Small intestine (tissue), 7 donors: Measurements from ENCODE around the gene HIPK1. TPM values are rescaled to one million over a fixed set of nuclear protein-coding genes. Genes with fewer than 3 reads are reported as not detected.

ENCODE experiments used
- DNase-seq, 2 donors: peaks; one replicate each; pipeline versions ENCODE4 v3.0.0 to v3.0.0-alpha.2; 2013
- FAIRE-seq: peaks from 2 replicates; lab custom pipeline; 2012; peaks lifted over from hg19 to GRCh38; lab: Jason Lieb, UNC
- H3K27ac ChIP-seq, 3 donors: one replicate each; pipeline ENCODE4 v1.5.1; 2013; ENCODE audit warnings: low read length in 2 of 3, mild to moderate bottlenecking in 2 of 3, control low read depth in 1 of 3, inconsistent platforms in 1 of 3, low read depth in 1 of 3, moderate library complexity in 1 of 3
- H3K27me3 ChIP-seq, 3 donors: one replicate each; pipeline ENCODE4 v1.6.1; 2013; ENCODE audit warnings: low read length in 3 of 3, inconsistent platforms in 1 of 3; ENCODE audit not compliant: control insufficient read depth in 3 of 3, insufficient read depth in 3 of 3
- H3K36me3 ChIP-seq, 3 donors: one replicate each; pipeline ENCODE4 v1.6.1; 2013; ENCODE audit warnings: low read length in 3 of 3, inconsistent platforms in 1 of 3, low read depth in 1 of 3, mild to moderate bottlenecking in 1 of 3, moderate library complexity in 1 of 3; ENCODE audit not compliant: control insufficient read depth in 3 of 3, insufficient read depth in 2 of 3
- H3K4me1 ChIP-seq, 3 donors: one replicate each; pipeline ENCODE4 v1.6.1; 2013; ENCODE audit warnings: low read length in 2 of 3, inconsistent platforms in 1 of 3, low read depth in 1 of 3, mild to moderate bottlenecking in 1 of 3, moderate library complexity in 1 of 3; ENCODE audit not compliant: control insufficient read depth in 3 of 3, insufficient read depth in 2 of 3
- H3K4me3 ChIP-seq, 3 donors: one replicate each; pipeline ENCODE4 v1.5.1; 2013; ENCODE audit warnings: low read length in 3 of 3, control low read depth in 1 of 3, inconsistent platforms in 1 of 3, low read depth in 1 of 3, mild to moderate bottlenecking in 1 of 3, moderate library complexity in 1 of 3
- H3K9me3 ChIP-seq, 2 donors: one replicate each; pipeline ENCODE4 v1.6.1; 2013; ENCODE audit warnings: low read depth in 1 of 2, low read length in 1 of 2; ENCODE audit not compliant: control insufficient read depth in 2 of 2, insufficient read depth in 1 of 2
- WGBS, 3 donors: extraction: QIAGEN DNeasy Blood & Tissue Kit; methylation state at CpG; one replicate each; pipeline ENCODE4 v1.1.7; 2013; 5-methylcytosine and 5-hydroxymethylcytosine counted together
- polyA plus RNA-seq, 4 donors: library from polyadenylated mRNA; stranded (reverse) in 3 of 4; unstranded in 1 of 4; fragments of 200-250 nt in 3 of 4; fragments of 120-200 nt in 1 of 4; gene quantifications; one replicate each; pipeline versions ENCODE4 v1.2.1 to v1.2.3, GENCODE V29; 2013
- donor health status: healthy with polysubstance abuse.
- donor health status: control.
- donor health status: control.
- donor health status: Bipolar disorder and iron deficiency.
- donor health status: healthy.

The HIPK1 gene
- polyA plus RNA-seq, 4 donors, result 9.5 to 30.0 (median 10.8) TPM

DNA sequence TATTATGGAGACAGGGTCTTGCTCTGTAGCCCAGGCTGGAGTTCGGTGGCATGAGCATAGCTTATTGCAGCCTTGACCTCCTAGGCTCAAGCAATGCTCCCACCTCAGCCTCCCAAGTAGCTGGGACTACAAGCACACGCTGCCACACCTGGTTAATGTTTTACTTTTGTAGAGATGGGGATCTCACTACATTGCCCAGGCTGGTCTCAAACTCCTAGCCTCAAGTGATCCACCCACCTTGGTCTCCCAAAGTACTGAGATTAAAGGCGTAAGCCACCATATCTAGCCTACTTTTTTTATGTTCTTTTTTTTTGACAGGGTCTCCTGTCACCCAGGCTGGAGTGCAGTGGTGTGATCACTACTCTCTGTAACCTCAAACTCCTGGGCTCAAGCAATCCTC lies 35.9 kb upstream of the HIPK1 start:
- DNase-seq (peak in 1 of 2 donors; percentile 65), FAIRE-seq (no peak)
- WGBS, 3 donors, result 40 to 80% (median 44%) methylated on average over 3 of the region's 3 CpGs
- Histone ChIP-seq H3K27me3 (no peaks in the 10 kb centered on the region), H3K27ac (peak overlapping the region in 1 of 3 donors; percentile 32), H3K36me3 (peaks cover 6 to 21% (median 14%) of the 10 kb centered on the region in 3 donors), H3K4me1 (peaks cover 0 to 13% (median 7%) of the 10 kb centered on the region in 3 donors), H3K4me3 (no peak overlapping the region), H3K9me3 (no peaks in the 10 kb centered on the region)

DNA sequence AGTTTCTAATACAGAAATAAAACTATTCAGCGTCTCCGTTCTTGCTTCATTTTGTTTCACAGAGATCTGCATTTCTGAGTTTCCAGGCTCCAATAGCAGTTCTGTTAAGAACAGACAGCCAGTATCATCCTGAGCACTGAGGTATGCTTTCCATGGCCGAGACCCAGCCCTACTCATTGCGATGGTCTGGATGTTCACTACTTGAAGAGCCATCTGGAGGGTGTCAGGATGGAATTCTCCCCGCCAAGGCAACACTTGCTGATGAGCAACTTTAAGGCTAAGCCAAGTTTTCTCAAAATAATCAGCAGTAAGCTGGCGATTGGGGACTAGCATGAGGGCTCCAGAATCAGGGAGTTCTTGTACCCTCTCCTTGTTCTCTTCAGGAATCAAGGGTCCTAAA lies 34.0 kb upstream of the HIPK1 start:
- DNase-seq, result no peak
- 84 to 95% (median 95%) methylated on average over 6 of the region's 6 CpGs for WGBS, 3 donors
- no peak overlapping the region for H3K4me3 ChIP-seq
- peaks cover 8 to 14% (median 11%) of the 10 kb centered on the region in 3 donors for H3K4me1 ChIP-seq
- no peak overlapping the region for H3K27ac ChIP-seq
- H3K27me3 ChIP-seq, result no peaks in the 10 kb centered on the region
- no peak for FAIRE-seq
- H3K36me3 ChIP-seq, result peaks cover 11 to 25% (median 14%) of the 10 kb centered on the region in 3 donors
- no peaks in the 10 kb centered on the region for H3K9me3 ChIP-seq

DNA sequence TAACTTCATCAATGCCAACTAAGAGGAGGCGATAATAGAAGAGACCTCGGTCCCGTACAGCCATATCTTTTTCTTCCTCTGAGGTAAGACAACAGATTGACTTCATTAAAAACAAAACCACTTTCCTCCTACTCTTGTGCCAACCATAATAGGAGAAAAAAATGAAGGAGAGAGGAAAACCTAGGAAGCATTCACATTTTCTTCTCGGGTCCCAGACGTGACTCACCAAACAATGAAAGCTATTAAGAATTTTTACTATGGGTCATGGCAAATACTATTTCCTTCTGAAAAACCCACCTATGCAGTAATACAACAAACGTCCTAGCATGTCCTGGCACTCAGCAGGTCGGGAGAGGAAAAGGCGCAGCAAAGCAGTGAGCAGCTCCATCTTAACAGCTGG lies 33.2 kb upstream of the HIPK1 start:
- H3K27ac ChIP-seq, result no peak overlapping the region
- DNase-seq (no peak), FAIRE-seq (no peak)
- H3K27me3 ChIP-seq, result no peaks in the 10 kb centered on the region
- H3K4me3 ChIP-seq, result no peak overlapping the region
- no peaks in the 10 kb centered on the region for H3K9me3 ChIP-seq
- WGBS, 3 donors, result 94 to 96% (median 94%) methylated on average over 8 of the region's 8 CpGs
- peaks cover 12 to 23% (median 13%) of the 10 kb centered on the region in 3 donors for H3K4me1 ChIP-seq
- peaks cover 13 to 26% (median 14%) of the 10 kb centered on the region in 3 donors for H3K36me3 ChIP-seq

DNA sequence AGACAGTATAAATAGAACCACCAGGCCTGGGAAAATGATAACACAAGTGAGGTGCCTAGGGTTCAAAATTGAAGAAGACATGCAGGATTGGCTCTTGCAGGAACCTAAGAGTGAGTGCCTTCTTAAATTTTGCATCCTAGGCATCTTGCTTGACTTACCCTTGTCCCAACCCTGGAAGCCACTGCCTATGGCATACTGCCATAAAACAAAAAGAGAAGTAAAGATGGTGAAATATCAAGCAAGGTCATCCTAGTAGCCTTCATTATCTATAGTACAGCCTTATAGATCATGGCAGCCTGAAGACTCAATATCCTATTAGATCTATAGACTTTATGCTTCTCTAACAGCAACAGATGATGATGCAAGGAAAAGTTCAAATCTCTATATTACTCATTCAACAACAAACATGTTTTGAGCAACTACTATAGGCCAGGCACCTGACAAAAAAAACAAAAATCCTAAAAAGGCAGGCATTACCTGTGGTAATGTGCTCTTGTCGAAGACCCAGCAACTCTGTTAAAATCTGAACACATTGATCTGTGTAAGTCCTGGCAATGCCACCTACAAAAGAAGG lies 30.8 kb upstream of the HIPK1 start:
- FAIRE-seq, result no peak
- H3K9me3 ChIP-seq, result no peaks in the 10 kb centered on the region
- no peak overlapping the region for H3K27ac ChIP-seq
- peaks cover 14 to 29% (median 15%) of the 10 kb centered on the region in 3 donors for H3K36me3 ChIP-seq
- no peaks in the 10 kb centered on the region for H3K27me3 ChIP-seq
- no peak for DNase-seq
- no peak overlapping the region for H3K4me3 ChIP-seq
- peaks cover 18 to 40% (median 25%) of the 10 kb centered on the region in 3 donors for H3K4me1 ChIP-seq
- WGBS, 3 donors, result 92 to 100% (median 95%) methylated on average over 1 of the region's 1 CpG

DNA sequence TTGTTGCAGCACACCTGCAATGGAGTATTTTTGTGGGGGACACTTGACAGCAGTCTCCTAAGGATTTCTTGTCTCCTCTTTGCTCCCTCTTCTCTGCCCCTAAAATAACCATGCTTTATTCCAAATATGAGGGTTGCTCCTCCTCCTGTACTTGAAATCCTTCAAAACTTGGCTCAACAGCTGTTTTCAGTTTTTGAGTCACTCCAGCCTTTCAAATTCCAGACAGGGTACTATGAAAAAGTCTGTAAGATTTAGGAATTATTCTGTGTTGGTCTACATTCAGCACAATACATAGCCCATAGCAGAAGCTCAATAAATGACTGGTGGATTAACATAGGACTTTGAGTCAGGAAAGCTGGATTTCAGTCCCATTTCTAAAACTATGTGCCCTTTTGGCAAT lies 30.0 kb upstream of the HIPK1 start:
- H3K4me1 ChIP-seq, result peaks cover 20 to 48% (median 31%) of the 10 kb centered on the region in 3 donors
- no peaks in the 10 kb centered on the region for H3K9me3 ChIP-seq
- H3K4me3 ChIP-seq, result no peak overlapping the region
- no peak overlapping the region for H3K27ac ChIP-seq
- H3K36me3 ChIP-seq, result peaks cover 14 to 25% (median 15%) of the 10 kb centered on the region in 3 donors
- FAIRE-seq (no peak), DNase-seq (no peak)
- H3K27me3 ChIP-seq, result no peaks in the 10 kb centered on the region

DNA sequence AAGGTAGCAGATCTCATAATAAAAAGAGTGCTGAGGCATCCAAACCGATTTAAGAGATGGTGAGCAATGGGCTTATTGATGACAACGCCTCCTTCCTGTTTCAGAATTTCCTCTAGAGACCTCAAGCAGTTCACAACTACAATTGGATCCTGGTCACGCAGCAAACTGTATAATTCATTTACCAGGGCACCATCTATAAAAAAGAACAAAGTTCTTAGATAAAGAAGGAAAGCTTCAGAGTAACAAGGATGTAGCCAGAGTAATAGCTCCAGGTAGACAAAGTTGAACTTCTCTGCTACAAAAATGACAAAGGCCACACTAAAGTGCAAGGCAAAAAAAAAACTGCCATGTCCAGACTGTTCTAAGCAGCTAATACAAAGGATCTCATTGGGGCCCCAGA lies 27.9 kb upstream of the HIPK1 start:
- 6 to 59% (median 24%) methylated on average over 3 of the region's 3 CpGs for WGBS, 3 donors
- Histone ChIP-seq H3K27me3 (no peaks in the 10 kb centered on the region), H3K4me3 (no peak overlapping the region), H3K9me3 (no peaks in the 10 kb centered on the region), H3K36me3 (peaks cover 8 to 18% (median 10%) of the 10 kb centered on the region in 3 donors), H3K4me1 (peaks cover 17 to 50% (median 31%) of the 10 kb centered on the region in 3 donors), H3K27ac (peak overlapping the region; percentile 52 to 62 (median 60))
- DNase-seq, result peak; percentile 74 to 91
- FAIRE-seq, result no peak

DNA sequence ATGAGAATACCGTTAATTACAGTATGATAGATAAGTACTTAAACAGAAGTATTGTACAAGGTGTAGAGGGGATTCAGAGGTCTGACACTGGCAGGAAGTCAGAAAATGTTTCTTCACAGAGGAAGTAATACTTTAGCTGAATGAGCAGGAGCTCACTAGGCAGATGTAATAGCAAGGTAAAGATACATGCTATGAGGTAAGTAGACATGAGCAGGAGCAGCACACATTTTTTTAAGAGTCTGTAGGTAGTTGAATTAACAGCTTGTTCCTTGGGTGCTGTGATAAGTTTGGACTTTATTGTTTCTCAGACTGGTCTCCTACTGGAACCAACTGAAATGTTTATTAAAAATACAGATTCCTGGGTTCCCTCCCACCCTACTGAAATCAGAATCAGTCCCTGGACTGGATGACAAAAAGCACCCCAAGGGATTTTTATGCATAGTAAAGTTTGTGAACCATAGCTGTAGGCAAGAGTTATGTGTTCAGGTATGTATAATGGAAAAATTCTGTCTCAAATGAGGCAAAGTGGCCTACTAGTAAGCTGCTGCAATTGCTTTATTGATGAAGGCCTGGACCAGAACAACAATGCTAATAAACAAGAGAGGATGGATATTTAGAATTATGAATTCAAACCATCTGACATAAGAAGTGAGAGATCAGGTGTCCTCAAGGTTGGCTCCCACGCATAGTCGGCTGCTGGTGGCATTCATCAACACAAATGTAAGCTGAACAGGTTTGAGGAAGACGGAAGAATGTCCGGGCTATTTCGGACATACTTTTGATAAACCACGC lies 25.4 kb upstream of the HIPK1 start:
- peak overlapping the region; percentile 86 to 92 (median 91) for H3K27ac ChIP-seq
- WGBS, 3 donors, result 4 to 12% (median 4%) methylated on average over 7 of the region's 7 CpGs
- H3K27me3 ChIP-seq, result no peaks in the 10 kb centered on the region
- FAIRE-seq (no peak), DNase-seq (no peak)
- H3K9me3 ChIP-seq, result no peaks in the 10 kb centered on the region
- H3K4me3 ChIP-seq, result peak overlapping the region; percentile 29 to 80 (median 60)
- H3K4me1 ChIP-seq, result peaks cover 17 to 50% (median 34%) of the 10 kb centered on the region in 3 donors
- H3K36me3 ChIP-seq, result peaks cover 0 to 16% (median 10%) of the 10 kb centered on the region in 3 donors

DNA sequence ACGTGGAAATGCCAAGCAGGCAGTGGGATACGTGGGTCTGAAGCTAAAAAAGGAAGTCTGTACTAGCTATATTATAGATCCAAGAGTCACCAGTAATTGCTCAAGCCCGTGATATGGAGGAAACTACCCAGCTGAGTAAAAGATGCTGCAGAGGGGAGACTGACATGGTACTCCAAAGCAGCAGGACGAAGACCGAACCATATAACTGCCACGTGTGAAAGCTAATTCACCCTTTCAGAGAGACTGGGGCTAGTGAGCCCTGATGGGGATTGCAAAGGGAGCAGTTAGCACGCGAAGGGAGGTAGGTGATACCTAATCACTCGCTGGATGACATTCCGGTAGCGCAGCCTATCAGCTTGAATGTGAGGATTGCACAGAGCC lies 24.8 kb upstream of the HIPK1 start:
- no peaks in the 10 kb centered on the region for H3K9me3 ChIP-seq
- peak overlapping the region; percentile 13 to 80 (median 60) for H3K4me3 ChIP-seq
- no peaks in the 10 kb centered on the region for H3K27me3 ChIP-seq
- WGBS, 3 donors, result 0 to 1% (median 0%) methylated on average over 11 of the region's 11 CpGs
- peaks cover 17 to 48% (median 30%) of the 10 kb centered on the region in 3 donors for H3K4me1 ChIP-seq
- no peak for FAIRE-seq
- peak overlapping the region; percentile 86 to 92 (median 91) for H3K27ac ChIP-seq
- peaks cover 0 to 18% (median 10%) of the 10 kb centered on the region in 3 donors for H3K36me3 ChIP-seq
- no peak for DNase-seq
